ENCODE results near the gene DENND1A.

DNA sequence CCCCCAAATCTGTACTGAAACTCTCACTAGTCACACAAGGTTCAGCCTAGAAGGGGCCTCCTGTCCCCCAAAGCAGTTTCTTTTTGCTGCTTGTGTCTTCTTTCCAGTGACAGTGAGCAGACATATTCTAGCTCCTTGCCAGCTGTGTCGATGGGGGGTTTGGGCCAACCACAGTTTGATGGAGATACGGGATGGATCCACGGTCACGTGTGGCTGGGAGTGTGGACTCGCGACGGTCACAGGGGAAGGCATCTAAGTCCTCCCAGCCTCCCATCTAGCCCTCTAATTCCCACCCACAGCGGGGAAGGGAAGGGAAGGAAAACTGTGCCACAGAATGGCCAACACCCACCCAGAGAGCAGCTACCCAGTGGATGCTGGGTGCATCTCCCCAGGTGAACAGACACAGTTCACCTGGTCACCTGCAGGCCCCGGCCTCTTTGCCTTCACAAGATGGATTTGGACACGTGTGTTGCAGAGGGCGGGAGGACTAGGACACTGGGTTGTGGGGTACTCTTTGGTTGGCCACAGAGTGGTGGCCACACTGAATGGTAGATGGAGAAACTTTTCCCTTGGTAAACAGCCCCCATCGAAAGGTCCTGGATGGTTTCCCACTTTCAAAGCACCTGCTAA is 519.5 kb downstream of the DENND1A start:
- TF ChIP-seq POLR2A (IDR thresholded peaks at IDR 0.05) (no peak), POLR2AphosphoS5 (IDR thresholded peaks at IDR 0.05) (no peak)
